Neuronal stem cell (in vitro differentiated cells): ENCODE measurements around the gene SEL1L.
A peak's percentile ranks its signal among the peaks of the same experiment; 100 is the strongest.

Experiments used
- DNase-seq: peaks from one replicate; pipeline ENCODE4 v3.0.0-alpha.2; 2013; ENCODE audit warnings: low spot score
- H2AFZ ChIP-seq: one replicate; pipeline ENCODE4 v1.6.1; 2013; ENCODE audit warnings: mild to moderate bottlenecking, low read length, inconsistent platforms
- H2AK5ac ChIP-seq: 2 replicates; pipeline ENCODE4 v1.6.1; 2013; ENCODE audit warnings: low read depth, mild to moderate bottlenecking, inconsistent platforms, low read length, moderate library complexity, mixed read lengths
- H2BK120ac ChIP-seq: 2 replicates; pipeline ENCODE4 v1.6.1; 2013; ENCODE audit warnings: low read depth, mild to moderate bottlenecking, inconsistent platforms, low read length, moderate library complexity, mixed read lengths
- H2BK12ac ChIP-seq: one replicate; pipeline ENCODE4 v1.6.1; 2013; ENCODE audit warnings: low read length, inconsistent platforms
- H2BK15ac ChIP-seq: 2 replicates; pipeline ENCODE4 v1.6.1; 2013; ENCODE audit warnings: mild to moderate bottlenecking, low read length, inconsistent platforms, mixed read lengths
- H2BK5ac ChIP-seq: one replicate; pipeline ENCODE4 v1.6.1; 2013; ENCODE audit warnings: inconsistent platforms, mild to moderate bottlenecking, low read length, moderate library complexity
- H3K14ac ChIP-seq: one replicate; pipeline ENCODE4 v1.6.1; 2013; ENCODE audit warnings: low read length, inconsistent platforms
- H3K18ac ChIP-seq: 2 replicates; pipeline ENCODE4 v1.6.1; 2013; ENCODE audit warnings: low read length, inconsistent platforms
- H3K23ac ChIP-seq: 2 replicates; pipeline ENCODE4 v1.6.1; 2013; ENCODE audit warnings: low read depth, mild to moderate bottlenecking, mixed read lengths, low read length, inconsistent platforms; ENCODE audit not compliant: poor library complexity
- H3K27ac ChIP-seq: replicated peaks from 3 replicates; pipeline ENCODE4 v1.5.1; 2013; ENCODE audit warnings: low read length, inconsistent platforms
- H3K27me3 ChIP-seq, 3 experiments: 2 replicates each; pipeline ENCODE4 v1.6.1; 2013; ENCODE audit warnings: low read length in 3 of 3, mild to moderate bottlenecking in 2 of 3, inconsistent platforms in 1 of 3, low read depth in 1 of 3, mixed read lengths in 1 of 3, moderate library complexity in 1 of 3; ENCODE audit not compliant: control insufficient read depth in 3 of 3, insufficient read depth in 3 of 3
- H3K36me3 ChIP-seq, 2 donors: replicated peaks in 1 of 2; 2 replicates each; pipeline ENCODE4 v1.6.1; 2013; ENCODE audit warnings: low read length in 2 of 2; ENCODE audit not compliant: control insufficient read depth in 2 of 2, insufficient read depth in 2 of 2
- H3K4ac ChIP-seq: 2 replicates; pipeline ENCODE4 v1.6.1; 2013; ENCODE audit warnings: inconsistent platforms, mild to moderate bottlenecking, low read length, moderate library complexity
- H3K4me1 ChIP-seq, 2 donors: 1 replicate in 1 of 2; 2 replicates in 1 of 2; pipeline ENCODE4 v1.6.1; 2013; ENCODE audit warnings: low read length in 2 of 2, low read depth in 1 of 2; ENCODE audit not compliant: control insufficient read depth in 2 of 2, insufficient read depth in 1 of 2
- H3K4me2 ChIP-seq: one replicate; pipeline ENCODE4 v1.6.1; 2013; ENCODE audit warnings: mild to moderate bottlenecking, low read length, inconsistent platforms; ENCODE audit not compliant: insufficient read depth, poor library complexity, severe bottlenecking
- H3K4me3 ChIP-seq, 2 donors: 2 replicates each; pipeline ENCODE4 v1.5.1; 2013; ENCODE audit warnings: low read length in 2 of 2, mild to moderate bottlenecking in 2 of 2, inconsistent platforms in 1 of 2, moderate library complexity in 1 of 2
- H3K79me1 ChIP-seq: one replicate; pipeline ENCODE4 v1.6.1; 2013; ENCODE audit warnings: low read depth, mild to moderate bottlenecking, inconsistent platforms, low read length, moderate library complexity
- H3K9ac ChIP-seq: one replicate; pipeline ENCODE4 v1.6.1; 2013; ENCODE audit warnings: mild to moderate bottlenecking, low read depth, low read length, inconsistent platforms; ENCODE audit not compliant: poor library complexity
- H3K9me3 ChIP-seq, 2 donors: replicated peaks in 1 of 2; 2 replicates each; pipeline versions ENCODE3 to v1.6.1; 2013; ENCODE audit warnings: low read length in 2 of 2, mild to moderate bottlenecking in 2 of 2, inconsistent platforms in 1 of 2, low read depth in 1 of 2, mixed read lengths in 1 of 2, moderate library complexity in 1 of 2; ENCODE audit not compliant: control insufficient read depth in 2 of 2, insufficient read depth in 1 of 2
- H4K8ac ChIP-seq: one replicate; pipeline ENCODE4 v1.6.1; 2013; ENCODE audit warnings: low read depth, mild to moderate bottlenecking, inconsistent platforms, low read length, moderate library complexity
- H4K91ac ChIP-seq: one replicate; pipeline ENCODE4 v1.6.1; 2013; ENCODE audit warnings: low read length, low read depth, mild to moderate bottlenecking, inconsistent platforms; ENCODE audit not compliant: poor library complexity
- WGBS, 2 donors: extraction: QIAGEN DNeasy Blood & Tissue Kit; methylation state at CpG; one replicate each; pipeline ENCODE4 v1.1.7; 2013; ENCODE audit warnings: missing lambda C conversion rate in 2 of 2, mixed read lengths in 1 of 2; ENCODE audit not compliant: insufficient read length in 2 of 2, insufficient replicate concordance in 1 of 2; ENCODE audit errors: extremely low coverage in 2 of 2; 5-methylcytosine and 5-hydroxymethylcytosine counted together

SEL1L gene

DNA sequence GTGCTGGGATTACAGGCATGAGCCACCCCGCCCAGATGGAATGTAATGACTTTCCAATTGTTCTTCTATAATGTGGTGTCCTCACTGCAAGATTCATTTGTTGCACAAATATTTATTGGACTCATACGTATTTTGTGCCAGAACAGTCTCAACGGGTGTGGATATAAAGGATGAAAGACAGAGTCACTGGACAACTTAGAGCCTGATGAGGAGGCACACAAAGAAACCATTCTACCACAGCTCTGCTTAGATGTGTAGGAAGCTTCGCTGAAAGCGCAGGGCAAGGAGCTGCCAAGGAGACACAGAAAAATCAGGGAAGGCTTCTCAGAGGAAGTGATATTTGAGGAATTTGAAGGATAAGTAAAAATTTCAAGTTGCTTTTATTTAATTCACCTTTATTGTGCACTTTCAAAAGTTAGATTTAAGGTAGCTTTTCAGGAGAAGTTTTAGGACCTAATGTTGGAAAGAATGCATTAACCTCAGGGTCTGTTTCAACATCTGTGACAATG, 92.0 kb downstream of the SEL1L start:
- Histone ChIP-seq H4K8ac (no peak overlapping the region), H3K27me3 (peaks cover 0 to 9% (median 0%) of the 10 kb centered on the region in 3 experiments), H3K4me3 (no peak overlapping the region), H2AFZ (no peak overlapping the region), H3K79me1 (no peaks in the 10 kb centered on the region), H3K4me2 (no peak overlapping the region), H3K18ac (no peak overlapping the region), H2BK5ac (no peak overlapping the region), H2BK15ac (no peak overlapping the region), H2BK120ac (no peak overlapping the region), H3K27ac (no peak overlapping the region), H3K4me1 (peaks cover 0 to 2% of the 10 kb centered on the region in 2 donors), H3K23ac (no peak overlapping the region), H3K9me3 (peaks cover 2 to 6% of the 10 kb centered on the region in 2 donors), H4K91ac (no peak overlapping the region), H3K36me3 (no peaks in the 10 kb centered on the region), H2BK12ac (no peak overlapping the region), H3K4ac (no peak overlapping the region), H3K9ac (no peak overlapping the region), H3K14ac (no peak overlapping the region), H2AK5ac (no peak overlapping the region)
- DNase-seq, result no peak
- WGBS, 2 donors, result no CpG with 5 or more reads among the region's 5 CpGs

DNA sequence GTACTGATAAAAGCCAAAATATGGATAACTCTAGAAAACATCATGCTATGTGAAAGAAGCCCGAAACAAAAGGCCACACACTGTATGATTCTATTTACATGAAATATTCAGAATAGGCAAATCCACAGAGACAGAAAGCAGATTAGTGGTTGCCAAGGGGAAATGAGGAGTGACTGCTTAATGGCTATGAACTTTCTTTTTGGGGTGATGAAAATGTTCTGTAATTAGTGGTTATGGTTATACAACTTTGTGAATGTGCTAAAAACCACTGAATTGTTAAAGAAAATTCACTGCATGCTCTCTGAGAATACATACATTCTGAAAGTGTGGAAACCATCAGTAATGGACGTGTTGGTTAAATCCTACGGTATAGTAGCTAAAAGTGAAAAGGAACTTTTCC, 93.6 kb downstream of the SEL1L start:
- Histone ChIP-seq H4K8ac (no peak overlapping the region), H3K9ac (no peak overlapping the region), H2AFZ (no peak overlapping the region), H3K4me2 (no peak overlapping the region), H2BK5ac (no peak overlapping the region), H3K23ac (no peak overlapping the region), H4K91ac (no peak overlapping the region), H3K27ac (no peak overlapping the region), H2BK12ac (no peak overlapping the region), H3K27me3 (peaks cover 0 to 11% (median 0%) of the 10 kb centered on the region in 3 experiments), H3K36me3 (no peaks in the 10 kb centered on the region), H2BK120ac (no peak overlapping the region), H3K4me1 (peaks cover 0 to 2% of the 10 kb centered on the region in 2 donors), H3K79me1 (no peaks in the 10 kb centered on the region), H3K14ac (no peak overlapping the region), H3K4me3 (no peak overlapping the region), H3K9me3 (peaks cover 2 to 6% of the 10 kb centered on the region in 2 donors), H3K4ac (no peak overlapping the region), H2AK5ac (no peak overlapping the region), H2BK15ac (no peak overlapping the region), H3K18ac (no peak overlapping the region)
- DNase-seq, result no peak
- no CpG with 5 or more reads among the region's 3 CpGs for WGBS, 2 donors

DNA sequence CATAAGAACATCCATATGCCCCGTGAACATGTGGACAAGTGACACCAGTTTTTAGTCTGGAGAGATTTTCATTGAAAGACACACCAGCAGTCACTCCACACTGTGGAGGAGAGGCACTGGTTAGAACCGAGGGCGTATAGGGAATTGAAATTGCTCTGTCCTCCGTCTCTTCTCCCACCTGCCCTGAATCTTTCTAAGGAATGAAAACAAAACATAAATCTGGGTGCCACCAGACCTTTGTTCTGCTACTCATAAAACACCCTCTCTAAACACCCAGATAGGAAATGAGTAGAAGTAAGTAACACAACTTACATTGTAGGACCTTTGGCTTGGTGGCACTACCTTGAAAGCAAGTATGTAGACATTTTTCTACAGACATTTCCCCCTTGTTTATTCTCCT, 96.4 kb downstream of the SEL1L start:
- no peak for DNase-seq
- no peak overlapping the region for H4K8ac ChIP-seq
- no peak overlapping the region for H2AK5ac ChIP-seq
- no peak overlapping the region for H3K4ac ChIP-seq
- peak overlapping the region in 1 of 2 donors; percentile 87 for H3K4me3 ChIP-seq
- H3K79me1 ChIP-seq, result no peaks in the 10 kb centered on the region
- no peak overlapping the region for H2BK120ac ChIP-seq
- H3K4me2 ChIP-seq, result no peak overlapping the region
- H4K91ac ChIP-seq, result no peak overlapping the region
- no peak overlapping the region for H3K23ac ChIP-seq
- H3K36me3 ChIP-seq, result peaks cover 0 to 12% of the 10 kb centered on the region in 2 donors
- no peak overlapping the region for H3K9ac ChIP-seq
- no peak overlapping the region for H3K27ac ChIP-seq
- no peak overlapping the region for H3K18ac ChIP-seq
- H3K14ac ChIP-seq, result no peak overlapping the region
- no peak overlapping the region for H2BK12ac ChIP-seq
- H3K27me3 ChIP-seq, result peaks cover 0 to 11% (median 0%) of the 10 kb centered on the region in 3 experiments
- H2BK5ac ChIP-seq, result no peak overlapping the region
- H2AFZ ChIP-seq, result no peak overlapping the region
- no CpG with 5 or more reads among the region's 4 CpGs for WGBS, 2 donors
- peaks cover 7 to 9% of the 10 kb centered on the region in 2 donors for H3K4me1 ChIP-seq
- peaks cover 0 to 3% of the 10 kb centered on the region in 2 donors for H3K9me3 ChIP-seq
- no peak overlapping the region for H2BK15ac ChIP-seq

DNA sequence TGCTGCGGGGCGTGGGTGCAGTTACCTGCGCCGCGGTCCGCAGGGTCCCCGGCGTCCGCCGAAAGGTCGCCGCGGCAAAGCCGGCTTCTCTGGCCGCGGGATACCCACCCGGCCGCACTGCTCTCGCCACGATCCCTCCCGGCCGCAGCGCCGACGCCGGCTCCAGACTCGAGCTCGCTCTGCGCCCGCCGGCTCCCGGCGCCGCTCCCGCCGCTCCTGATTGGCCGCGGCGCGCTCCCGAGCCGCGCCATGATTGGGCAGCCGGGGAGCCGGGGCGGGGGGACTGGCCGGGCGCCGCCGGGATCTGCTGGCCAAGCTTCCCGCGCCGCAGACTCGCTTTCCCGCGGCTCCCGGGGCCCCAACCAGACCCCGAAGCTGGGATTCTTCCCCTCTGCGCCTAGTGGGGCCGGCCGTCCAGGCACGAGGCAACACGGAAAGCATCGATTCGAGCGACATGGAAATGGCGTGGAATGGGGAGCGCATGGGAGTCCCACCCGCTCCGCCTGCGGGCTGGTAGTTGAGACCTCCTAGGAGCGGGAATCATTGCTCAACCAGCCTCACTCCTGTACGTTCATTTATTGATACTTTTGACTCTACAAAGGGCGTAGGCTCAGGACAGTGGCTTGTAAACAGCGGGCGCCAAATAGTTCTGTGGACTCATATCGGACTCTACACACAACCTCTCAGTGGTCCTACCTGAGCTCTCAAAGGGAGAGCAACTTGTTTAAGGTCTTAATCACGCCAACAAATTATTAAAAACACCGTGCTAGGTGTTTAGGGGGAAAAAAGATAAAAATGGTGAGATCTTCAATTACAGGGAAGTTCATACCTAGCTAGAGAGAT, 97.1 kb downstream of the SEL1L start:
- WGBS, 2 donors, result no CpG with 5 or more reads among the region's 79 CpGs
- peaks cover 0 to 12% of the 10 kb centered on the region in 2 donors for H3K36me3 ChIP-seq
- peak; percentile 83 for DNase-seq
- H2AFZ ChIP-seq, result peak overlapping the region; percentile 90
- H3K27me3 ChIP-seq, result peaks cover 0 to 11% (median 0%) of the 10 kb centered on the region in 3 experiments
- peak overlapping the region; percentile 95 for H3K18ac ChIP-seq
- H2BK120ac ChIP-seq, result no peak overlapping the region
- H3K9ac ChIP-seq, result peak overlapping the region; percentile 85
- no peaks in the 10 kb centered on the region for H3K79me1 ChIP-seq
- peak overlapping the region; percentile 87 to 89 for H3K4me3 ChIP-seq
- H3K4ac ChIP-seq, result no peak overlapping the region
- no peak overlapping the region for H2BK15ac ChIP-seq
- H4K91ac ChIP-seq, result no peak overlapping the region
- no peak overlapping the region for H4K8ac ChIP-seq
- H3K9me3 ChIP-seq, result peaks cover 0 to 3% of the 10 kb centered on the region in 2 donors
- H2BK5ac ChIP-seq, result no peak overlapping the region
- no peak overlapping the region for H3K27ac ChIP-seq
- no peak overlapping the region for H2BK12ac ChIP-seq
- no peak overlapping the region for H2AK5ac ChIP-seq
- H3K4me1 ChIP-seq, result peaks cover 7 to 9% of the 10 kb centered on the region in 2 donors
- H3K14ac ChIP-seq, result no peak overlapping the region
- peak overlapping the region; percentile 96 for H3K4me2 ChIP-seq
- H3K23ac ChIP-seq, result no peak overlapping the region
